CD4-positive, CD25-positive, alpha-beta regulatory T cell (primary cell): ENCODE data around the gene ZNF440. TPM values are rescaled to one million over a fixed set of nuclear protein-coding genes. Genes with fewer than 3 reads are reported as not detected.
"Not testable (repeated sequence)": the region's sequence is repeated elsewhere in the genome, so short reads cannot be mapped to it uniquely, and the experiment has no call there.

Source experiments
- ATAC-seq, 2 donors: fragments of 150-1000 bp; cut with Tn5 transposase; one replicate each; pipeline ENCODE4 v1.10.0; 2021; ENCODE audit warnings: low read depth in 2 of 2, moderate number of reproducible peaks in 2 of 2, moderate library complexity in 1 of 2
- DNase-seq, 3 donors: peaks; one replicate each; pipeline versions ENCODE4 v3.0.0 to v3.0.0-alpha.2; 2012 to 2022; ENCODE audit warnings: mixed read lengths in 1 of 3
- H3K27ac ChIP-seq: one replicate; pipeline ENCODE4 v1.7.0; 2013; ENCODE audit warnings: mild to moderate bottlenecking, low read length; ENCODE audit not compliant: insufficient read depth, poor library complexity, severe bottlenecking
- H3K27me3 ChIP-seq: one replicate; pipeline ENCODE4 v1.7.0; 2013; ENCODE audit warnings: low read length; ENCODE audit not compliant: control insufficient read depth, insufficient read depth
- H3K36me3 ChIP-seq: one replicate; pipeline ENCODE4 v1.7.0; 2013; ENCODE audit warnings: mild to moderate bottlenecking, low read length, moderate library complexity; ENCODE audit not compliant: control insufficient read depth, insufficient read depth
- H3K4me1 ChIP-seq: 2 replicates; pipeline ENCODE4 v1.7.0; 2013; ENCODE audit warnings: mild to moderate bottlenecking, low read length; ENCODE audit not compliant: insufficient read depth, control insufficient read depth, poor library complexity, severe bottlenecking
- H3K4me3 ChIP-seq: one replicate; pipeline ENCODE4 v1.7.0; 2013; ENCODE audit warnings: low read depth, mild to moderate bottlenecking, low read length, moderate library complexity
- H3K9me3 ChIP-seq, 2 experiments: 1 replicate in 1 of 2; 2 replicates in 1 of 2; pipeline ENCODE4 v1.7.0; 2013; ENCODE audit warnings: low read length in 2 of 2, mild to moderate bottlenecking in 1 of 2, moderate library complexity in 1 of 2; ENCODE audit not compliant: control insufficient read depth in 2 of 2
- H3K27ac Mint-ChIP-seq, 3 donors: one replicate each; pipeline ENCODE4 v1.8.0; 2020 to 2022; ENCODE audit warnings: mild to moderate bottlenecking in 3 of 3, mixed read lengths in 3 of 3, moderate library complexity in 2 of 3
- H3K27me3 Mint-ChIP-seq: one replicate; pipeline ENCODE4 v1.8.0; 2022; ENCODE audit warnings: mild to moderate bottlenecking, mixed read lengths
- H3K36me3 Mint-ChIP-seq: one replicate; pipeline ENCODE4 v1.8.0; 2020; ENCODE audit warnings: mixed read lengths
- H3K4me1 Mint-ChIP-seq, 4 donors: one replicate each; pipeline ENCODE4 v1.8.0; 2020 to 2022; ENCODE audit warnings: mixed read lengths in 4 of 4, mild to moderate bottlenecking in 1 of 4
- H3K4me3 Mint-ChIP-seq, 4 donors: one replicate each; pipeline ENCODE4 v1.8.0; 2020 to 2022; ENCODE audit warnings: mild to moderate bottlenecking in 4 of 4, mixed read lengths in 4 of 4, moderate library complexity in 3 of 4
- H3K9me3 Mint-ChIP-seq, 7 donors: one replicate each; pipeline ENCODE4 v1.8.0; 2020 to 2022; ENCODE audit warnings: mixed read lengths in 7 of 7, mild to moderate bottlenecking in 3 of 7, moderate library complexity in 2 of 7
- polyA plus RNA-seq, 4 donors: library from polyadenylated mRNA; unstranded; fragments of 300-500 nt; fragmentation: Illumina TruSeq; gene quantifications; one replicate each; pipeline ENCODE4 v1.2.3, GENCODE V29; 2021
- total RNA-seq: library from RNA; stranded (reverse); gene quantifications from one replicate; pipeline ENCODE4 v1.2.3, GENCODE V29; 2022

The ZNF440 gene
- total and polyA plus RNA-seq, 5 donors from 2014 or later: 0.68 to 13.1 (median 3.1) TPM

- peaks cover 58% of the 10 kb centered on the region for H3K36me3 Mint-ChIP-seq
- not testable (repeated sequence) for ATAC-seq, H3K27ac ChIP-seq, DNase-seq, H3K4me1 ChIP-seq, H3K27me3 ChIP-seq, H3K4me1 Mint-ChIP-seq, H3K27ac Mint-ChIP-seq, H3K4me3 ChIP-seq, H3K4me3 Mint-ChIP-seq, H3K27me3 Mint-ChIP-seq
- H3K9me3 Mint-ChIP-seq: peaks cover 0 to 90% (median 34%) of the 10 kb centered on the region in 7 donors
- H3K36me3 ChIP-seq: peaks cover 35% of the 10 kb centered on the region
- peaks cover 60 to 90% of the 10 kb centered on the region in 2 experiments for H3K9me3 ChIP-seq
These were observed 15.1 kb downstream of the ZNF440 start for GRCh38 chr19:11828957-11829876.

GRCh38 chr19:11832253-11832912 lies 18.3 kb downstream of the ZNF440 start:
- H3K9me3 ChIP-seq: peaks cover 70 to 95% of the 10 kb centered on the region in 2 experiments
- Mint-ChIP-seq H3K9me3 (peaks cover 0 to 89% (median 29%) of the 10 kb centered on the region in 7 donors), H3K36me3 (peaks cover 49% of the 10 kb centered on the region), H3K4me3 (no peak overlapping the region), H3K4me1 (peaks cover 0 to 2% (median 0%) of the 10 kb centered on the region in 4 donors), H3K27me3 (no peaks in the 10 kb centered on the region), H3K27ac (no peak overlapping the region)
- peaks cover 35% of the 10 kb centered on the region for H3K36me3 ChIP-seq
- no peak for ATAC-seq
- no peak overlapping the region for H3K27ac ChIP-seq
- H3K4me3 ChIP-seq: no peak overlapping the region
- no peaks in the 10 kb centered on the region for H3K27me3 ChIP-seq
- no peaks in the 10 kb centered on the region for H3K4me1 ChIP-seq
- no peak for DNase-seq

GRCh38 chr19:11833541-11833940 lies 19.5 kb downstream of the ZNF440 start:
- H3K9me3 ChIP-seq: peaks cover 63 to 89% of the 10 kb centered on the region in 2 experiments
- DNase-seq (no peak), ATAC-seq (no peak)
- no peaks in the 10 kb centered on the region for H3K4me1 ChIP-seq
- Mint-ChIP-seq H3K27ac (peak overlapping the region in 1 of 3 donors; percentile 32), H3K9me3 (peaks cover 0 to 81% (median 19%) of the 10 kb centered on the region in 7 donors), H3K36me3 (peaks cover 41% of the 10 kb centered on the region), H3K27me3 (no peaks in the 10 kb centered on the region), H3K4me1 (no peaks in the 10 kb centered on the region), H3K4me3 (no peak overlapping the region)
- H3K36me3 ChIP-seq: peaks cover 31% of the 10 kb centered on the region
- no peak overlapping the region for H3K27ac ChIP-seq
- no peaks in the 10 kb centered on the region for H3K27me3 ChIP-seq
- H3K4me3 ChIP-seq: no peak overlapping the region

GRCh38 chr19:11835626-11836066 lies 21.6 kb downstream of the ZNF440 start:
- not testable (repeated sequence) for H3K4me3 Mint-ChIP-seq

GRCh38 chr19:11843722-11844121 lies 29.6 kb downstream of the ZNF440 start:
- H3K9me3 Mint-ChIP-seq: peaks cover 2 to 25% (median 4%) of the 10 kb centered on the region in 7 donors
- no peak overlapping the region for H3K4me3 Mint-ChIP-seq
- H3K36me3 Mint-ChIP-seq: no peaks in the 10 kb centered on the region
- H3K4me1 Mint-ChIP-seq: peaks cover 3 to 13% (median 6%) of the 10 kb centered on the region in 4 donors
- Histone ChIP-seq H3K4me3 (no peak overlapping the region), H3K9me3 (peaks cover 11 to 28% of the 10 kb centered on the region in 2 experiments), H3K27ac (no peak overlapping the region), H3K36me3 (no peaks in the 10 kb centered on the region), H3K4me1 (peaks cover 8% of the 10 kb centered on the region), H3K27me3 (no peaks in the 10 kb centered on the region)
- H3K27ac Mint-ChIP-seq: no peak overlapping the region
- ATAC-seq (no peak), DNase-seq (no peak)
- H3K27me3 Mint-ChIP-seq: no peaks in the 10 kb centered on the region

More at GRCh38 chr19:11835626-11836066, 21.6 kb downstream of the ZNF440 start:
- H3K4me3 ChIP-seq, H3K4me1 ChIP-seq, ATAC-seq, H3K27ac ChIP-seq, H3K27ac Mint-ChIP-seq, H3K4me1 Mint-ChIP-seq, DNase-seq, H3K27me3 ChIP-seq, H3K27me3 Mint-ChIP-seq: not testable (repeated sequence)
- Histone ChIP-seq H3K36me3 (peaks cover 22% of the 10 kb centered on the region), H3K9me3 (peaks cover 58 to 90% of the 10 kb centered on the region in 2 experiments)
- Mint-ChIP-seq H3K9me3 (peaks cover 0 to 75% (median 22%) of the 10 kb centered on the region in 7 donors), H3K36me3 (peaks cover 26% of the 10 kb centered on the region)

- H3K27me3 ChIP-seq, H3K9me3 ChIP-seq, DNase-seq, H3K4me3 ChIP-seq, H3K27ac ChIP-seq, ATAC-seq, H3K27me3 Mint-ChIP-seq, H3K36me3 ChIP-seq, H3K27ac Mint-ChIP-seq: not testable (repeated sequence)
- Mint-ChIP-seq H3K9me3 (peaks cover 0 to 15% (median 4%) of the 10 kb centered on the region in 7 donors), H3K36me3 (peaks cover 11% of the 10 kb centered on the region), H3K4me3 (peak overlapping the region in 3 of 4 donors; percentile 51 to 93 (median 91)), H3K4me1 (peaks cover 6 to 28% (median 17%) of the 10 kb centered on the region in 4 donors)
- peaks cover 15% of the 10 kb centered on the region for H3K4me1 ChIP-seq
These were observed 33.5 kb downstream of the ZNF440 start for GRCh38 chr19:11847615-11848014.

- no peaks in the 10 kb centered on the region for H3K27me3 ChIP-seq
- H3K4me3 Mint-ChIP-seq: peak overlapping the region; percentile 91 to 94 (median 92)
- H3K36me3 ChIP-seq: no peaks in the 10 kb centered on the region
- H3K27me3 Mint-ChIP-seq: no peaks in the 10 kb centered on the region
- peaks cover 6 to 28% (median 17%) of the 10 kb centered on the region in 4 donors for H3K4me1 Mint-ChIP-seq
- peak overlapping the region; percentile 51 for H3K4me3 ChIP-seq
- peaks cover 3 to 10% of the 10 kb centered on the region in 2 experiments for H3K9me3 ChIP-seq
- DNase-seq: peak in 1 of 3 donors; percentile 3
- peaks cover 11% of the 10 kb centered on the region for H3K36me3 Mint-ChIP-seq
- peak overlapping the region; percentile 77 to 92 (median 79) for H3K27ac Mint-ChIP-seq
- H3K4me1 ChIP-seq: peaks cover 15% of the 10 kb centered on the region
- H3K27ac ChIP-seq: no peak overlapping the region
- H3K9me3 Mint-ChIP-seq: peaks cover 0 to 15% (median 4%) of the 10 kb centered on the region in 7 donors
- ATAC-seq: no peak
These were observed 34.1 kb downstream of the ZNF440 start for GRCh38 chr19:11848200-11848593.
